ENCODE measurements around the gene ZNF536.

GRCh38 chr19:30520735-30521479, 148.7 kb downstream of the ZNF536 start:
- TF ChIP-seq, protein P1, sequence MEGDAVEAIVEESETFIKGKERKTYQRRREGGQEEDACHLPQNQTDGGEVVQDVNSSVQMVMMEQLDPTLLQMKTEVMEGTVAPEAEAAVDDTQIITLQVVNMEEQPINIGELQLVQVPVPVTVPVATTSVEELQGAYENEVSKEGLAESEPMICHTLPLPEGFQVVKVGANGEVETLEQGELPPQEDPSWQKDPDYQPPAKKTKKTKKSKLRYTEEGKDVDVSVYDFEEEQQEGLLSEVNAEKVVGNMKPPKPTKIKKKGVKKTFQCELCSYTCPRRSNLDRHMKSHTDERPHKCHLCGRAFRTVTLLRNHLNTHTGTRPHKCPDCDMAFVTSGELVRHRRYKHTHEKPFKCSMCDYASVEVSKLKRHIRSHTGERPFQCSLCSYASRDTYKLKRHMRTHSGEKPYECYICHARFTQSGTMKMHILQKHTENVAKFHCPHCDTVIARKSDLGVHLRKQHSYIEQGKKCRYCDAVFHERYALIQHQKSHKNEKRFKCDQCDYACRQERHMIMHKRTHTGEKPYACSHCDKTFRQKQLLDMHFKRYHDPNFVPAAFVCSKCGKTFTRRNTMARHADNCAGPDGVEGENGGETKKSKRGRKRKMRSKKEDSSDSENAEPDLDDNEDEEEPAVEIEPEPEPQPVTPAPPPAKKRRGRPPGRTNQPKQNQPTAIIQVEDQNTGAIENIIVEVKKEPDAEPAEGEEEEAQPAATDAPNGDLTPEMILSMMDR (IDR thresholded peaks at IDR 0.05) = no peak
- TF ChIP-seq EZH2 (IDR thresholded peaks at IDR 0.05; ENCODE audit: borderline replicate concordance, insufficient read depth, low read depth, low read length, poor library complexity, severe bottlenecking) = no peak

Measured in B cell (primary cell).